Heart left ventricle (tissue), 13 donors: ENCODE results near the gene TEAD1.

Experiments used
- POLR2A ChIP-seq, 2 donors: fragments of 450-650 bp; IDR thresholded peaks; one replicate each; pipeline ENCODE4 v1.6.1; 2017; ENCODE audit warnings: antibody characterized with exemption in 2 of 2, mild to moderate bottlenecking in 2 of 2, moderate library complexity in 2 of 2
- TF ChIP-seq, protein P1 (sequence below), 12 donors: fragments of 200-600 bp; sonication (generic) in 4 of 12; IDR thresholded peaks; one replicate each; pipeline versions ENCODE4 v1.5.0 to v1.8.0; 2018 to 2022; ENCODE audit warnings: antibody characterized with exemption in 12 of 12, mild to moderate bottlenecking in 5 of 12
- donor health status: ischemic (EF 13 %, LVEDD 7.1; RV severe dilation, severe dysfunction).
- donor health status: DM: no; HTN: yes; CAD: no.
- donor health status: DM: no; HTN: no; CAD: no.
- donor health status: ischemic (EF 25% LVEDD 6.9; RV normal size, moderate dysfunction).
- donor health status: ischemic (EF 25% LVEDD 5.7; RV mildly dilated, moderate dysfunction).
- donor health status: ischemic (EF 35%, LVEDD 5.7; RV mildly dilated, moderate dysfunction).
- donor health status: nonischemic (EF 11% LVEDD 7.7; RV severe dilation, severe dysfunction).
- donor health status: DM: yes; HTN: yes; CAD: no.
- donor health status: PGD.
- donor health status: ischemic (EF 29% LVEDD 5.4; RV normal size, mild dysfunction).
- donor health status: nonischemic (EF 23%, LVEDD 6.1; RV moderate dilation, normal function).

DNA sequence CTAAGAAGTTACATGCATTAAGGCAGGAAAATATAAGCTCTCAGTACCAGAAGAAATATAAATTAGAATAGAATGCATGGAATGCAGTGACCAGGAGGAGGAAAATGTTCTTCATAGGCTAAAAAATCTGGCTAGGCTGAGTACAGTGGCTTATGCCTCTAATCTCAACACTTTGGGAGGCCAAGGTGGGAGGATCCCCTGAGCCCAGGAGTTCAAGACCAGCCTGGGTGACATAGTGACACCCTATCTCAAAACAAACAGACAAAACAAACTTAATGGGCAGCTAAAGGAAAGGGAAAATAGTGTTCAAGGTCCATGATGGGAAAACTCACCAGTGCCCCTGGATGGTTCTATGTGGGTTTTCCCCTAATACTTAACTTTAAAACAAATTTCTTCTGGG, 256.6 kb downstream of the TEAD1 start:
- TF ChIP-seq, protein P1, sequence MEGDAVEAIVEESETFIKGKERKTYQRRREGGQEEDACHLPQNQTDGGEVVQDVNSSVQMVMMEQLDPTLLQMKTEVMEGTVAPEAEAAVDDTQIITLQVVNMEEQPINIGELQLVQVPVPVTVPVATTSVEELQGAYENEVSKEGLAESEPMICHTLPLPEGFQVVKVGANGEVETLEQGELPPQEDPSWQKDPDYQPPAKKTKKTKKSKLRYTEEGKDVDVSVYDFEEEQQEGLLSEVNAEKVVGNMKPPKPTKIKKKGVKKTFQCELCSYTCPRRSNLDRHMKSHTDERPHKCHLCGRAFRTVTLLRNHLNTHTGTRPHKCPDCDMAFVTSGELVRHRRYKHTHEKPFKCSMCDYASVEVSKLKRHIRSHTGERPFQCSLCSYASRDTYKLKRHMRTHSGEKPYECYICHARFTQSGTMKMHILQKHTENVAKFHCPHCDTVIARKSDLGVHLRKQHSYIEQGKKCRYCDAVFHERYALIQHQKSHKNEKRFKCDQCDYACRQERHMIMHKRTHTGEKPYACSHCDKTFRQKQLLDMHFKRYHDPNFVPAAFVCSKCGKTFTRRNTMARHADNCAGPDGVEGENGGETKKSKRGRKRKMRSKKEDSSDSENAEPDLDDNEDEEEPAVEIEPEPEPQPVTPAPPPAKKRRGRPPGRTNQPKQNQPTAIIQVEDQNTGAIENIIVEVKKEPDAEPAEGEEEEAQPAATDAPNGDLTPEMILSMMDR (IDR thresholded peaks at IDR 0.05): no peak
- no peak for TF ChIP-seq POLR2A (IDR thresholded peaks at IDR 0.05)
